Endothelial cell of umbilical vein (primary cell): ENCODE measurements around the gene SUGCT.

Experiments
- EZH2 ChIP-seq: IDR thresholded peaks from 2 replicates; pipeline ENCODE4 v1.6.1; 2012; ENCODE audit warnings: borderline replicate concordance, low read depth, mild to moderate bottlenecking, moderate library complexity, low read length, inconsistent platforms; ENCODE audit not compliant: severe bottlenecking
- FOS ChIP-seq: IDR thresholded peaks from 2 replicates; pipeline ENCODE4 v1.6.1; 2011; ENCODE audit warnings: mild to moderate bottlenecking, low read length, moderate library complexity, borderline replicate concordance; ENCODE audit not compliant: insufficient read depth
- GATA2 ChIP-seq: IDR thresholded peaks from 2 replicates; pipeline ENCODE4 v1.7.0; 2011; ENCODE audit warnings: low read depth, mild to moderate bottlenecking, moderate library complexity, mixed read lengths, low read length; ENCODE audit not compliant: insufficient read length, insufficient read depth
- JUN ChIP-seq: IDR thresholded peaks from 2 replicates; pipeline ENCODE4 v1.6.1; 2011; ENCODE audit warnings: borderline replicate concordance, low read depth; ENCODE audit not compliant: insufficient read length, insufficient read depth
- MYC ChIP-seq: IDR thresholded peaks from one replicate; pipeline ENCODE4 v1.6.1; 2011; ENCODE audit warnings: mild to moderate bottlenecking, low read depth, low read length
- POLR2A ChIP-seq: IDR thresholded peaks from 2 replicates; pipeline ENCODE4 v1.6.1; 2012; ENCODE audit warnings: low read depth, mild to moderate bottlenecking, control low read depth, low read length
- POLR2AphosphoS5 ChIP-seq: IDR thresholded peaks from 2 replicates; pipeline ENCODE4 v1.6.1; 2012; ENCODE audit warnings: low read depth, mild to moderate bottlenecking, control low read depth, low read length, moderate library complexity; ENCODE audit not compliant: insufficient read depth
- TF ChIP-seq, protein P1 (sequence below), 2 donors: IDR thresholded peaks; 1 replicate in 1 of 2; 2 replicates in 1 of 2; pipeline ENCODE4 v1.5.1; 2011; ENCODE audit warnings: low read length in 2 of 2, mild to moderate bottlenecking in 2 of 2, moderate library complexity in 2 of 2, control low read depth in 1 of 2, inconsistent platforms in 1 of 2, low read depth in 1 of 2; ENCODE audit not compliant: insufficient read depth in 1 of 2; ENCODE audit errors: extremely low read depth in 1 of 2
- TF ChIP-seq, protein P2 (sequence below): IDR thresholded peaks from 2 replicates; pipeline ENCODE4 v1.6.1; 2011; ENCODE audit not compliant: insufficient read depth, insufficient read length

DNA sequence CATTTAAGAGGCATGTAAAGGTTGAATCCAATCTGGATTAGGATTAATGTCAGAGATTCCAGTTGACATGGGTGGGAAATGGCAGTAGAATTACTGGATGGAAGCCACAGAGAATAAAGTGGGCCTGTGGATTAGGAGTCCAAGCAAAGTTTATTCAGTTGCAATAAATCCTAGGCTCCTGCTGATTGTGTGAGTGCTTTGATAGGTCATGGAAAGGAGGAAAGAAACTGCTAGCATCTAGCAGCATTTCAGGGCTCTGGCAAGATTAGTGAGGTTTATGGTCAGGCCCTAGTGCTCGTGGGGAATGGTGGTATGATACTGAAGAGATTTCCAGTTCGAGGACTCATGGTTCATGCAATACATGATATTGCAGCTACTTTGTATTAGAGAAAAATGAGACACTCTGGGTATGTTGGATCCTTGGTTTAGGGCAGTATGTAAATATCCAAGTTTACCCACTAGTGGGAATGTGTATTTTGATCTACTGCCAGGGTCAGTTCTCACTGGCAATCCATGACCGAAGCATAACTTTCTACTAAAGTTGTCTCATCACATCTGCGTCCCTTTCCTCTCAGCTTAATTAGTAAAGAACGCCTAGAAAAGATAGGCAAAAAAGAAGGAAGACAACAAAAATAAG is 235.0 kb downstream of the SUGCT start:
- TF ChIP-seq, protein P1, sequence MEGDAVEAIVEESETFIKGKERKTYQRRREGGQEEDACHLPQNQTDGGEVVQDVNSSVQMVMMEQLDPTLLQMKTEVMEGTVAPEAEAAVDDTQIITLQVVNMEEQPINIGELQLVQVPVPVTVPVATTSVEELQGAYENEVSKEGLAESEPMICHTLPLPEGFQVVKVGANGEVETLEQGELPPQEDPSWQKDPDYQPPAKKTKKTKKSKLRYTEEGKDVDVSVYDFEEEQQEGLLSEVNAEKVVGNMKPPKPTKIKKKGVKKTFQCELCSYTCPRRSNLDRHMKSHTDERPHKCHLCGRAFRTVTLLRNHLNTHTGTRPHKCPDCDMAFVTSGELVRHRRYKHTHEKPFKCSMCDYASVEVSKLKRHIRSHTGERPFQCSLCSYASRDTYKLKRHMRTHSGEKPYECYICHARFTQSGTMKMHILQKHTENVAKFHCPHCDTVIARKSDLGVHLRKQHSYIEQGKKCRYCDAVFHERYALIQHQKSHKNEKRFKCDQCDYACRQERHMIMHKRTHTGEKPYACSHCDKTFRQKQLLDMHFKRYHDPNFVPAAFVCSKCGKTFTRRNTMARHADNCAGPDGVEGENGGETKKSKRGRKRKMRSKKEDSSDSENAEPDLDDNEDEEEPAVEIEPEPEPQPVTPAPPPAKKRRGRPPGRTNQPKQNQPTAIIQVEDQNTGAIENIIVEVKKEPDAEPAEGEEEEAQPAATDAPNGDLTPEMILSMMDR (IDR thresholded peaks at IDR 0.05; ENCODE audit: extremely low read depth in 1 of 2, insufficient read depth in 1 of 2, low read depth in 1 of 2, low read length in 2 of 2): no peak
- no peak for TF ChIP-seq EZH2
- no peak for TF ChIP-seq POLR2A
- TF ChIP-seq POLR2AphosphoS5: no peak
- no peak for TF ChIP-seq JUN
- no peak for TF ChIP-seq FOS
- TF ChIP-seq, protein P2, sequence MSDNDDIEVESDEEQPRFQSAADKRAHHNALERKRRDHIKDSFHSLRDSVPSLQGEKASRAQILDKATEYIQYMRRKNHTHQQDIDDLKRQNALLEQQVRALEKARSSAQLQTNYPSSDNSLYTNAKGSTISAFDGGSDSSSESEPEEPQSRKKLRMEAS: no peak
- no peak for TF ChIP-seq MYC
- TF ChIP-seq GATA2: no peak
